ENCODE data around the gene NRL. TPM values are rescaled to one million over a fixed set of nuclear protein-coding genes. Genes with fewer than 3 reads are reported as not detected.

NRL gene
- 2.2 and 2.5 TPM in 2 replicates for total RNA-seq (2021)
- long read RNA-seq, partial matches to known transcripts: 0 of 10 reads
- long read RNA-seq, other reads (novel, unspliced or antisense): 9 of 10 reads

- TF ChIP-seq, protein P1, sequence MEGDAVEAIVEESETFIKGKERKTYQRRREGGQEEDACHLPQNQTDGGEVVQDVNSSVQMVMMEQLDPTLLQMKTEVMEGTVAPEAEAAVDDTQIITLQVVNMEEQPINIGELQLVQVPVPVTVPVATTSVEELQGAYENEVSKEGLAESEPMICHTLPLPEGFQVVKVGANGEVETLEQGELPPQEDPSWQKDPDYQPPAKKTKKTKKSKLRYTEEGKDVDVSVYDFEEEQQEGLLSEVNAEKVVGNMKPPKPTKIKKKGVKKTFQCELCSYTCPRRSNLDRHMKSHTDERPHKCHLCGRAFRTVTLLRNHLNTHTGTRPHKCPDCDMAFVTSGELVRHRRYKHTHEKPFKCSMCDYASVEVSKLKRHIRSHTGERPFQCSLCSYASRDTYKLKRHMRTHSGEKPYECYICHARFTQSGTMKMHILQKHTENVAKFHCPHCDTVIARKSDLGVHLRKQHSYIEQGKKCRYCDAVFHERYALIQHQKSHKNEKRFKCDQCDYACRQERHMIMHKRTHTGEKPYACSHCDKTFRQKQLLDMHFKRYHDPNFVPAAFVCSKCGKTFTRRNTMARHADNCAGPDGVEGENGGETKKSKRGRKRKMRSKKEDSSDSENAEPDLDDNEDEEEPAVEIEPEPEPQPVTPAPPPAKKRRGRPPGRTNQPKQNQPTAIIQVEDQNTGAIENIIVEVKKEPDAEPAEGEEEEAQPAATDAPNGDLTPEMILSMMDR (conservative IDR thresholded peaks at IDR 0.05): no peak
- H3T11ph ChIP-seq (ENCODE audit: low read length): no peak within 1 kb of the TSS
- no peaks in the 10 kb centered on the region for H3K27me3 ChIP-seq (ENCODE audit: insufficient read depth, low read length)
- H2BK5ac ChIP-seq (ENCODE audit: insufficient read length, low read length): no peak within 1 kb of the TSS
- H3K9me3 Mint-ChIP-seq: no peaks in the 10 kb centered on the region; a peak in 1 of 5 replicates
- peaks cover 15 to 43% (median 33%) of the 10 kb centered on the region in 3 experiments; a peak in 6 of 7 replicates for H3K36me3 Mint-ChIP-seq (ENCODE audit: insufficient read depth in 1 of 3, low read depth in 3 of 3)
- no peak within 1 kb of the TSS for H3K23ac ChIP-seq (ENCODE audit: insufficient read length, low read depth, low read length)
- no peak within 1 kb of the TSS for H4K5ac ChIP-seq (ENCODE audit: insufficient read length, low read depth, low read length)
- no peak within 1 kb of the TSS for H2BK20ac ChIP-seq (ENCODE audit: low read depth, low read length, poor library complexity, severe bottlenecking)
- peak within 1 kb of the TSS; percentile 93 to 95 for H3K4me3 Mint-ChIP-seq
- no peak within 1 kb of the TSS for H2AK5ac ChIP-seq (ENCODE audit: insufficient read length, low read length)
- H3K4me1 Mint-ChIP-seq: peaks cover 12 to 15% of the 10 kb centered on the region in 2 experiments
- no peak within 1 kb of the TSS for H2BK12ac ChIP-seq (ENCODE audit: insufficient read length, low read depth, low read length)
- no peaks in the 10 kb centered on the region for H3K79me1 ChIP-seq (ENCODE audit: insufficient read depth, low read depth, low read length, poor library complexity, severe bottlenecking)
- H3K27ac ChIP-seq (ENCODE audit: insufficient read length, low read depth, low read length): peak within 1 kb of the TSS; percentile 36
- no peak within 1 kb of the TSS for H2BK120ac ChIP-seq (ENCODE audit: low read depth, low read length, poor library complexity, severe bottlenecking)
- no peak within 1 kb of the TSS for H3K4ac ChIP-seq (ENCODE audit: low read depth, low read length)
- H3K27ac Mint-ChIP-seq: peak within 1 kb of the TSS; percentile 93 to 100 (median 98)
- H3K4me2 ChIP-seq (ENCODE audit: insufficient read depth, insufficient read length, low read length): peak within 1 kb of the TSS; percentile 79
- H3K14ac ChIP-seq (ENCODE audit: insufficient read depth, low read length): peak within 1 kb of the TSS; percentile 98
- no peaks in the 10 kb centered on the region for H3K4me1 ChIP-seq (ENCODE audit: insufficient read depth, low read length)
- H3K18ac ChIP-seq (ENCODE audit: insufficient read length, low read depth, low read length): peak within 1 kb of the TSS; percentile 97
- no peak within 1 kb of the TSS for H2AFZ ChIP-seq (ENCODE audit: low read length)
- peak within 1 kb of the TSS; percentile 75 for H3K9ac ChIP-seq (ENCODE audit: extremely low read depth, insufficient read length, low read length)
- DNase-seq: peak; percentile 99
- no CpG with 5 or more reads among the region's 65 CpGs for WGBS (ENCODE audit: extremely low coverage, insufficient read length, low lambda C conversion rate)
- peaks cover 3% of the 10 kb centered on the region; the same call in 1 of the 2 replicates for H3K27me3 Mint-ChIP-seq (ENCODE audit: low read depth)
- H2BK15ac ChIP-seq (ENCODE audit: low read depth, low read length): no peak within 1 kb of the TSS
- no peaks in the 10 kb centered on the region for H4K20me1 ChIP-seq (ENCODE audit: control insufficient read depth, insufficient read depth, insufficient read length)
- H3K23me2 ChIP-seq (ENCODE audit: insufficient read length, low read depth, low read length, poor library complexity, severe bottlenecking): peaks cover 13% of the 10 kb centered on the region
- no peaks in the 10 kb centered on the region for H3K9me3 ChIP-seq (ENCODE audit: control insufficient read depth, low read depth, low read length)
- H3K56ac ChIP-seq (ENCODE audit: insufficient read length, low read depth, low read length): no peak within 1 kb of the TSS
- no peak within 1 kb of the TSS for H4K8ac ChIP-seq (replicated peaks; ENCODE audit: insufficient read length, low read depth, low read length)
- no peak within 1 kb of the TSS for H4K91ac ChIP-seq (ENCODE audit: insufficient read length, low read depth, low read length)
- H3K79me2 ChIP-seq (ENCODE audit: insufficient read depth, low read length): no peaks in the 10 kb centered on the region
Measured at GRCh38 chr14:24114532-24115421, at the start of gene NRL, which contains the start of gene DCAF11. TSS of gene NRL (minus strand) at chr14:24114949. CDS start at chr14:24082848, 32,101 bp downstream. TSS of gene DCAF11 (plus strand) at chr14:24114777. CDS start at chr14:24115595, 818 bp downstream.

Data from H9 (cell line).